CD8-positive, alpha-beta memory T cell (primary cell): ENCODE results near the gene PIP5K1C. TPM values are rescaled to one million over a fixed set of nuclear protein-coding genes. Genes with fewer than 3 reads are reported as not detected.
A peak's percentile ranks its signal among the peaks of the same experiment; 100 is the strongest.
"Not testable (repeated sequence)": the region's sequence is repeated elsewhere in the genome, so short reads cannot be mapped to it uniquely, and the experiment has no call there.

Experiments used
- CTCF ChIA-PET: fragments of 350-600 bp; sonication (Branson Sonifier 250); formaldehyde crosslinking; loops from one replicate; lab custom pipeline; 2021; ENCODE audit warnings: antibody characterized with exemption; lab: Charles Lee
- POLR2A ChIA-PET: fragments of 350-600 bp; sonication (Branson Sonifier 250); formaldehyde crosslinking; loops from one replicate; lab custom pipeline; 2021; ENCODE audit warnings: antibody characterized with exemption; lab: Charles Lee
- DNase-seq, 5 donors: peaks; one replicate each; pipeline versions ENCODE4 v3.0.0 to v3.0.0-alpha.2; 2020 to 2022; ENCODE audit warnings: mixed read lengths in 1 of 5
- H3K27ac ChIP-seq: one replicate; pipeline ENCODE4 v1.7.0; 2013; ENCODE audit warnings: low read depth, mild to moderate bottlenecking, low read length, moderate library complexity
- H3K27me3 ChIP-seq: 2 replicates; pipeline ENCODE4 v1.7.0; 2013; ENCODE audit warnings: low read length, mild to moderate bottlenecking; ENCODE audit not compliant: insufficient read depth, poor library complexity, severe bottlenecking
- H3K36me3 ChIP-seq: 2 replicates; pipeline ENCODE4 v1.7.0; 2013; ENCODE audit warnings: mild to moderate bottlenecking, low read length, moderate library complexity; ENCODE audit not compliant: insufficient read depth
- H3K4me1 ChIP-seq: 2 replicates; pipeline ENCODE4 v1.7.0; 2013; ENCODE audit warnings: mild to moderate bottlenecking, low read length, moderate library complexity; ENCODE audit not compliant: insufficient read depth
- H3K4me3 ChIP-seq: 2 replicates; pipeline ENCODE4 v1.7.0; 2013; ENCODE audit warnings: mild to moderate bottlenecking, low read length
- H3K9me3 ChIP-seq: 2 replicates; pipeline ENCODE4 v1.7.0; 2013; ENCODE audit warnings: mild to moderate bottlenecking, low read length
- H3K27ac Mint-ChIP-seq, 8 donors: one replicate each; pipeline ENCODE4 v1.8.0; 2020 to 2021; ENCODE audit warnings: mixed read lengths in 8 of 8, mild to moderate bottlenecking in 6 of 8, inconsistent platforms in 3 of 8, moderate library complexity in 3 of 8
- H3K27me3 Mint-ChIP-seq, 2 donors: one replicate each; pipeline ENCODE4 v1.8.0; 2020 to 2021; ENCODE audit warnings: mixed read lengths in 2 of 2, mild to moderate bottlenecking in 1 of 2, moderate library complexity in 1 of 2
- H3K36me3 Mint-ChIP-seq, 3 donors: one replicate each; pipeline ENCODE4 v1.8.0; 2020 to 2021; ENCODE audit warnings: mixed read lengths in 3 of 3, inconsistent platforms in 1 of 3, mild to moderate bottlenecking in 1 of 3
- H3K4me1 Mint-ChIP-seq, 3 donors: one replicate each; pipeline ENCODE4 v1.8.0; 2020 to 2021; ENCODE audit warnings: mixed read lengths in 3 of 3, inconsistent platforms in 1 of 3, mild to moderate bottlenecking in 1 of 3
- H3K4me3 Mint-ChIP-seq, 7 donors: one replicate each; pipeline ENCODE4 v1.8.0; 2020 to 2021; ENCODE audit warnings: mixed read lengths in 7 of 7, mild to moderate bottlenecking in 6 of 7, moderate library complexity in 4 of 7, inconsistent platforms in 2 of 7
- H3K9me3 Mint-ChIP-seq, 5 donors: one replicate each; pipeline ENCODE4 v1.8.0; 2020 to 2022; ENCODE audit warnings: mixed read lengths in 5 of 5, mild to moderate bottlenecking in 3 of 5, moderate library complexity in 2 of 5, inconsistent platforms in 1 of 5
- polyA plus RNA-seq: library from polyadenylated mRNA; unstranded; fragments of 300-500 nt; fragmentation: Illumina TruSeq; gene quantifications from one replicate; pipeline ENCODE4 v1.2.3, GENCODE V29; 2021
- total RNA-seq, 2 experiments: library from RNA; stranded (reverse); gene quantifications; one replicate each; pipeline ENCODE4 v1.2.3, GENCODE V29; 2021

The PIP5K1C gene
- total and polyA plus RNA-seq, 3 experiments from 2014 or later, result 16.0 to 27.6 (median 26.9) TPM

GRCh38 chr19:3633559-3633988 is 66.7 kb downstream of the PIP5K1C start:
- H3K4me1 Mint-ChIP-seq, result no peaks in the 10 kb centered on the region
- no peak for DNase-seq
- Histone ChIP-seq H3K36me3 (no peaks in the 10 kb centered on the region), H3K4me3 (no peak overlapping the region), H3K27me3 (no peaks in the 10 kb centered on the region), H3K27ac (no peak overlapping the region), H3K4me1 (no peaks in the 10 kb centered on the region), H3K9me3 (no peaks in the 10 kb centered on the region)
- no peak overlapping the region for H3K4me3 Mint-ChIP-seq
- no peaks in the 10 kb centered on the region for H3K9me3 Mint-ChIP-seq
- H3K36me3 Mint-ChIP-seq, result peaks cover 0 to 24% (median 0%) of the 10 kb centered on the region in 3 donors
- ChIA-PET POLR2A (no interaction called here), CTCF (interaction anchor here (1.0 kb wide), 1 partner anchor 12 kb away, joined by 3 read pairs; no protein-coding TSS in a partner anchor)
- H3K27ac Mint-ChIP-seq, result no peak overlapping the region
- no peaks in the 10 kb centered on the region for H3K27me3 Mint-ChIP-seq

GRCh38 chr19:3632739-3633558 is 67.3 kb downstream of the PIP5K1C start:
- no peaks in the 10 kb centered on the region for H3K27me3 Mint-ChIP-seq
- Histone ChIP-seq H3K36me3 (no peaks in the 10 kb centered on the region), H3K27me3 (no peaks in the 10 kb centered on the region), H3K4me3 (no peak overlapping the region), H3K27ac (no peak overlapping the region), H3K9me3 (no peaks in the 10 kb centered on the region), H3K4me1 (no peaks in the 10 kb centered on the region)
- H3K4me3 Mint-ChIP-seq, result no peak overlapping the region
- no peak overlapping the region for H3K27ac Mint-ChIP-seq
- peaks cover 0 to 21% (median 0%) of the 10 kb centered on the region in 3 donors for H3K36me3 Mint-ChIP-seq
- POLR2A ChIA-PET, result no interaction called here
- CTCF ChIA-PET, result interaction anchor here (1.0 kb wide), 1 partner anchor 11 kb away, joined by 3 read pairs; no protein-coding TSS in a partner anchor
- H3K9me3 Mint-ChIP-seq, result no peaks in the 10 kb centered on the region
- no peak for DNase-seq
- no peaks in the 10 kb centered on the region for H3K4me1 Mint-ChIP-seq

GRCh38 chr19:3632098-3632497 is 68.2 kb downstream of the PIP5K1C start:
- Histone ChIP-seq H3K27me3 (no peaks in the 10 kb centered on the region), H3K9me3 (no peaks in the 10 kb centered on the region), H3K4me1 (peaks cover 4% of the 10 kb centered on the region), H3K36me3 (no peaks in the 10 kb centered on the region), H3K4me3 (no peak overlapping the region), H3K27ac (no peak overlapping the region)
- ChIA-PET CTCF (no interaction called here), POLR2A (no interaction called here)
- Mint-ChIP-seq H3K27ac (peak overlapping the region in 1 of 8 donors; percentile 36), H3K4me1 (peaks cover 1 to 2% (median 1%) of the 10 kb centered on the region in 3 donors), H3K4me3 (no peak overlapping the region), H3K27me3 (no peaks in the 10 kb centered on the region), H3K36me3 (peaks cover 0 to 20% (median 0%) of the 10 kb centered on the region in 3 donors), H3K9me3 (no peaks in the 10 kb centered on the region)
- DNase-seq, result no peak

- no peaks in the 10 kb centered on the region for H3K9me3 Mint-ChIP-seq
- Histone ChIP-seq H3K4me1 (peaks cover 5% of the 10 kb centered on the region), H3K36me3 (no peaks in the 10 kb centered on the region), H3K4me3 (no peak overlapping the region), H3K27ac (no peak overlapping the region), H3K27me3 (no peaks in the 10 kb centered on the region), H3K9me3 (no peaks in the 10 kb centered on the region)
- POLR2A ChIA-PET, result no interaction called here
- H3K4me3 Mint-ChIP-seq, result no peak overlapping the region
- no peak for DNase-seq
- H3K27ac Mint-ChIP-seq, result no peak overlapping the region
- CTCF ChIA-PET, result no interaction called here
- H3K4me1 Mint-ChIP-seq, result peaks cover 7 to 10% (median 9%) of the 10 kb centered on the region in 3 donors
- no peaks in the 10 kb centered on the region for H3K27me3 Mint-ChIP-seq
- H3K36me3 Mint-ChIP-seq, result peaks cover 0 to 16% (median 0%) of the 10 kb centered on the region in 3 donors
These were observed 69.0 kb downstream of the PIP5K1C start for GRCh38 chr19:3631053-3631861.

- H3K4me1 Mint-ChIP-seq, result peaks cover 24 to 33% (median 29%) of the 10 kb centered on the region in 3 donors
- H3K9me3 ChIP-seq, H3K36me3 ChIP-seq, H3K27me3 Mint-ChIP-seq, H3K27ac ChIP-seq, H3K27me3 ChIP-seq, H3K4me3 ChIP-seq, H3K9me3 Mint-ChIP-seq, H3K4me3 Mint-ChIP-seq, DNase-seq, H3K27ac Mint-ChIP-seq, POLR2A ChIA-PET: not testable (repeated sequence)
- peaks cover 0 to 26% (median 0%) of the 10 kb centered on the region in 3 donors for H3K36me3 Mint-ChIP-seq
- H3K4me1 ChIP-seq, result peaks cover 20% of the 10 kb centered on the region
- CTCF ChIA-PET, result interaction anchor here (0.7 kb wide), 1 partner anchor 71 kb away, joined by 4 read pairs; no protein-coding TSS in a partner anchor
These were observed 71.5 kb downstream of the PIP5K1C start for GRCh38 chr19:3628766-3629165.

GRCh38 chr19:3627351-3627723 is 72.9 kb downstream of the PIP5K1C start:
- H3K36me3 Mint-ChIP-seq, result peaks cover 0 to 32% (median 3%) of the 10 kb centered on the region in 3 donors

GRCh38 chr19:3626473-3627350 is 73.6 kb downstream of the PIP5K1C start, which contains the start of gene CACTIN:
CACTIN (minus strand) TSS chr19:3626790; CDS start chr19:3626762, 28 bp downstream.
- Mint-ChIP-seq H3K36me3 (peaks cover 0 to 37% (median 4%) of the 10 kb centered on the region in 3 donors), H3K4me3 (peak within 1 kb of the TSS; percentile 78 to 99 (median 96)), H3K9me3 (no peaks in the 10 kb centered on the region), H3K4me1 (peaks cover 26 to 36% (median 36%) of the 10 kb centered on the region in 3 donors), H3K27ac (peak within 1 kb of the TSS; percentile 91 to 100 (median 98)), H3K27me3 (no peaks in the 10 kb centered on the region)
- H3K9me3 ChIP-seq, result no peaks in the 10 kb centered on the region
- ChIA-PET POLR2A (no interaction called here), CTCF (no interaction called here)
- H3K27me3 ChIP-seq, result no peaks in the 10 kb centered on the region
- DNase-seq, result peak; percentile 98 to 99 (median 99)
- H3K4me1 ChIP-seq, result peaks cover 20% of the 10 kb centered on the region
- peak within 1 kb of the TSS; percentile 87 for H3K4me3 ChIP-seq
- H3K36me3 ChIP-seq, result no peaks in the 10 kb centered on the region
- peak within 1 kb of the TSS; percentile 77 for H3K27ac ChIP-seq

More at GRCh38 chr19:3627351-3627723, 72.9 kb downstream of the PIP5K1C start:
- peak overlapping the region in 6 of 7 donors; percentile 78 to 97 (median 96) for H3K4me3 Mint-ChIP-seq
- H3K27ac Mint-ChIP-seq, result peak overlapping the region in 7 of 8 donors; percentile 91 to 99 (median 98)
- no peaks in the 10 kb centered on the region for H3K27me3 Mint-ChIP-seq
- ChIA-PET CTCF (interaction anchor here (0.6 kb wide), 1 partner anchor 162 kb away, joined by 3 read pairs; no protein-coding TSS in a partner anchor), POLR2A (interaction anchor here (0.5 kb wide), 1 partner anchor 476 kb away, joined by 4 read pairs; no protein-coding TSS in a partner anchor)
- DNase-seq, result no peak
- peaks cover 20% of the 10 kb centered on the region for H3K4me1 ChIP-seq
- H3K4me1 Mint-ChIP-seq, result peaks cover 26 to 36% (median 34%) of the 10 kb centered on the region in 3 donors
- peak overlapping the region; percentile 77 for H3K27ac ChIP-seq
- H3K9me3 Mint-ChIP-seq, result no peaks in the 10 kb centered on the region
- no peaks in the 10 kb centered on the region for H3K27me3 ChIP-seq
- H3K4me3 ChIP-seq, result peak overlapping the region; percentile 87
- H3K36me3 ChIP-seq, result no peaks in the 10 kb centered on the region
- no peaks in the 10 kb centered on the region for H3K9me3 ChIP-seq
